HG02870 (cell line): ENCODE measurements around the gene ZNHIT2.
A peak's percentile ranks its signal among the peaks of the same experiment; 100 is the strongest.
"Not testable (repeated sequence)": the region's sequence is repeated elsewhere in the genome, so short reads cannot be mapped to it uniquely, and the experiment has no call there.

Experiments used
- ATAC-seq: cut with Tn5 transposase; IDR thresholded peaks from one replicate; pipeline ENCODE4 v1.9.1; 2021; ENCODE audit warnings: mild to moderate bottlenecking, moderate library complexity; ENCODE audit not compliant: unreplicated experiment

ZNHIT2 gene

DNA sequence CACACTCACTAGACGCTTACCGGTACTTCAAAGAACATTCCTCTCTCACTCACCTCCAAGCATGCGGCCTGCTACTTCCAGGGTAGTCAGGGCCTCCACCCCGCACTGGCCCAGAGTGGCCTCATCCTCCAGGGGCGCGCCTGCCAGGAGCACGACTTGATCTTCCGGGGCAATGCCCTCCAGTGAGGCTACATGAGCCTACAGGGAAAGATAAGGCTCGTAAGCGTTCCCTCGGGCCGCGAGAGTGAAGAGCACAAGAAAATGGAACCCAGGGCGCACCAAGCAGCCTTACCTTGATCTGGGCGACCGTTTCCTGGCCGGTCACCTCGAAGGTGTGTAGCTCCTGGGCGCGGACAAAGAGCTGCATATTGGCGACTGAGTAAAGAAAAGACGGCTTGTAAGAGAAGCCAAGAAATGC is 4.0 kb upstream of the ZNHIT2 start:
- ATAC-seq = no peak

DNA sequence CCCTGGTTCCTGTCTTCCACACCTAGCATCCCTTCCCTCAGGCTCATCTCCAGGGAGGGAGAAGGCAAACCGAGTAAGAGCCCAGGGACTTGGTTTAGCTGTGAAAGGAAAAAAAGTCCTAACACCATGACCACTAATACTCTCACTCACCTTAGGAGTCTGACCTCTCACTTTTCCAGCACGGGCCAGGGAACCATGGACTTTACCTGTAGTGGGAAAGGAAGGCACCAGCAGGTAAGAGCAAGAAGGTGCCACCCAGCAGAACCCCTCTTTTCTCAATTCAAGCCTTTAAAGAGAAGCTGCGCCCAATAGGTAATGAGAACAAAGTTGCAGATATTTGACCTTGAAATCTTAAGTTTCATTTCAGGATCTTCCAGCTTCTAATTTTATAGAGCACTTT is 3.3 kb upstream of the ZNHIT2 start:
- ATAC-seq = no peak

DNA sequence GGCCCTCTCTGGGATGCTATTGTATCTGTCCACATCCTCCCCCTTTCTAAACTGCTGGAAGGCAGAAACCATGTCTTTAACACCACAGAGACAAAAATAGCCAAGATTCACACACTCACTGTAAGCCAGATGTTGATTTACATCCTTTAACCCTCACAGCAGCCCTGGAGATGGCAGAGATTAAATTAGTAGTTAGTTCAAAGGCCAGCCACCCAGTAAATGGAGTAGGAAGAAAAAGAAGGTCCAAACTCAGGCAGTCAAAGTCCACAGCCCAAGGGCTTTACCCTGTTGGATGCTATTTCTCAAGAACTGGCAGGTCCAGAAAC is 2.1 kb upstream of the ZNHIT2 start:
- no peak for ATAC-seq

DNA sequence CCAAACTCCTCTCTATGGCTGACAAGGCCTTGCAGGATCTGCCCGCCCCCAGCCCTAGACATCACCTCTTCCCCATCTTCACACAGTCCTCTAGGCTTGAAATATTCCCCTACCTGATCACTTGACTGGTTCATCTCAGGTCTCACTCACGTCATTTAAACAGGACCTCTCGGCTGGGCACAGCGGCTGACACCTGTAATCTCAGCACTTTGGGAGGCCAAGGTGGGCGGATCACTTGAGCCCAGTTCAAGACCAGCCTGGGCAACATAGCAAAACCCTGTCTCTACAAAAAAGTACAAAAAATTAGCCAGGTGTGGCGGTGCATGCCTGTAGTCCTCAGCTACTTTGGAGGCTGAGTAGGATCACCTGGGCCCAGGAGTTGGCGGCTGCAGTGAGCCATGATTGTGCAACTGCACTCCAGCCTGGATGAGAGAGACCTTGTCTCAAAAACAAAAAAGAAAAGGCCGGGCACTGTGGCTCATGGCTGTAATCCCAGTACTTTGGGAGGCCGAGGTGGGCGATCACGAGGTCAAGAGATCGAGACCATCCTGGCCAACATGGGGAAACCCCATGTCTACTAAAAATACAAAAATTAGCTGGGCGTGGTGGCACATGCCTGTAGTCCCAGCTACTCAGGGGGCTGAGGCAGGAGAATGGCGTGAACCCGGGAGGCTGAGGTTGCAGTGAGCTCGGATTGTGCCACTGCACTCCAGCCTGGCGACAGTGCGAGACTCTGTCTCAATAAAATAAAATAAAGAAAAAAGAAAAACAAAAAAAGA is 1.6 kb upstream of the ZNHIT2 start:
- ATAC-seq = not testable (repeated sequence)

DNA sequence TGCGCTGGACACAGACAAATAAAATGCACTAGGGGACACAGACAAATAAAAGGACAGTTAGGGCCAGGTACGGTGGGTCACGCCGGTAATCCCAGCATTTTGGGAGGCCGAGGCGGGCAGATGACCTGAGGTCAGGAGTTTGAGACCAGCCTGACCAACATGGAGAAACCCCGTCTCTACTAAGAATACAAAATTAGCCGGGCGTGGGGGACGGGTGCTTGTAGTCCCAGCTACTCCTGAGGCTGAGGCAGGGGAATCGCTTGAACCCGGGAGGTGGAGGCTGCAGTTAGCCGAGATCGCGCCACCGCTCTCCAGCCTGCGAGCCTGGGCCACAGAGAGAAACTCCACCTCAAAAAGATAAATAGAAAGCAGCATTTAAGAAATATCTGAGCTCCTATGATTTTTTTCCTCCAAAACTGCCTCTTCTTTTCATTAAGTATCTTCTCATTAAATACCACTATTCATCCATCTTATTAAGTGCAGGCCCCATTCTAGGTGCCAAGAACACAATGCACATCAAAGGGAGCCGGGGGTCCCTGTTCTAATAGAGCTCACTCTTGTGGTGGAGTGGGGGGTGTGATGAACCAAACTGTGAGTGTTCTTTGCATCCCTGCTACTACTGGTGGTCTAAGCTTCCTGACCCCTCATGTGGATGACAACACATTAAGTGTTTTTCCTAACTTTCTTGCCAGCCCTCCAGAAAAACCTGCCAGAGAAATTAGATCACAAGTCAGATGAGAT is 766 bp upstream of the ZNHIT2 start:
- no peak for ATAC-seq

DNA sequence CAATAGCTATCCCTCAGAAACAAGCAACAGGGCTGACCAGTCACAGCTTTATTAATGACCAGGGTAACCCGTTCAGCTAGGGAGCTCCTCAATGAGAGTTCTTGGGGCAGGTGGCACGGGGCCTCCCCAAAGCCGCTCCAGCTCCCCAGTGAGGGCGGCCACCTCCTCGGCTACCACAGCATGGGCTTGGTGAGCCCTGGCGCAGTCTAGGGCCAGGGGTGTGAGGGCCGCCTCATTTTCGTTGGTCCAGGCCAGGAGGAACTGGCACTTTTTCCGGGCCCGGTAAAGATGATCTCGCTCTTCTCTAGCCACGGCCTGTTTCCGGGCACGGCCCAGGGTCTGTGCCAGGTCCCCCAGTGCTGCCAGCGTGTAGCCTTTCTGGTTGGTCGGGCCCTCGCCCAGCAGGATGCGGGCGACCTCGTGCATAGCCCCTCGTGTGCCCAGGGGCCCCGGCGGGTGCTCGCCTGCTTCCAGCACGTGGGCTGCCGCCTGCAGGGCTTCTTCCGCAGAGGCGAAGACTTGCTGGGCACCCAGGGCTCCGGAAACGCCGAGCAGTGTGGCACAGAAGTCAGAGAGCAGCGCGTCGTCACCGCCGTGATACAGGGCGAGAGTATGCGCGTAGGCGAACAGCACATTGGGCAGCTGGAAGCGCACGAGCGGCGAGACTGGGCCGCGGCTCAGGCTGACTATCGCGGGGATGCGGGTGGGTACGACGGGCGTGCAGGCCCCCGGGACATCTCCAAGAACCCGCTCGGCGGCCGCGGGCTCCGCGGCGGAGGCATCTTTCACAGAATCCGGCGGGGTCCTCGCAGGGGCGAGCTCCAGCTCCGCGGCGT is 913 bp downstream of the ZNHIT2 start:
- ATAC-seq = no peak

DNA sequence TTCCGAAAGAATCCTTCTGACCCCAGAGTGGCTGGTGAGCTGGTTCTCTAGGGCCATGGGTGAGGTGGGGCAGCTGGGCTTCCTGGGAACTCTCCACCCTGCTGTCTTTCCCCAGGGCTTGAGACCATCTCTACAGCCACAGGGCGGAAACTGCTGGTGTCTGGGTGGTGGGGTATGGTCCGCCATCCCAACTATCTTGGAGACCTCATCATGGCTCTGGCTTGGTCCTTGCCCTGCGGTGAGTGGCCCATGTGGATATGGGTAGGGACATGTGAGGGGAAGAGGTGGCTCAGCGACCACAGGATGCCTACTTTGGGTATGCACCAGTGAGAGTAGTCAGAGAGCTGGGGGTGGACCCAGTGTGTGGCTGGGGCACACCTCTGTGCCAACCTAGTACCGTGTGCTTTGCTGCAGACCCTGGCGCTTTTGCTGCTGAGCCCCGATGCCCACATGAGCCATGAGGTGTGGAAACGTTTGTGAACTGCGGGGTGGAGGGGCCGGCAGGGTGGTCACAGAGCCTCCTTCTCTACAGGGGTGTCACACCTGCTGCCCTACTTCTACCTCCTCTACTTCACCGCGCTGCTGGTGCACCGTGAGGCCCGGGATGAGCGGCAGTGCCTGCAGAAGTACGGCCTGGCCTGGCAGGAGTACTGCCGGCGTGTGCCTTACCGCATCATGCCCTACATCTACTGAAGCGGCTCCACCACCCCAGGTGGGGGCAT is 2.0 kb downstream of the ZNHIT2 start:
- no peak for ATAC-seq

DNA sequence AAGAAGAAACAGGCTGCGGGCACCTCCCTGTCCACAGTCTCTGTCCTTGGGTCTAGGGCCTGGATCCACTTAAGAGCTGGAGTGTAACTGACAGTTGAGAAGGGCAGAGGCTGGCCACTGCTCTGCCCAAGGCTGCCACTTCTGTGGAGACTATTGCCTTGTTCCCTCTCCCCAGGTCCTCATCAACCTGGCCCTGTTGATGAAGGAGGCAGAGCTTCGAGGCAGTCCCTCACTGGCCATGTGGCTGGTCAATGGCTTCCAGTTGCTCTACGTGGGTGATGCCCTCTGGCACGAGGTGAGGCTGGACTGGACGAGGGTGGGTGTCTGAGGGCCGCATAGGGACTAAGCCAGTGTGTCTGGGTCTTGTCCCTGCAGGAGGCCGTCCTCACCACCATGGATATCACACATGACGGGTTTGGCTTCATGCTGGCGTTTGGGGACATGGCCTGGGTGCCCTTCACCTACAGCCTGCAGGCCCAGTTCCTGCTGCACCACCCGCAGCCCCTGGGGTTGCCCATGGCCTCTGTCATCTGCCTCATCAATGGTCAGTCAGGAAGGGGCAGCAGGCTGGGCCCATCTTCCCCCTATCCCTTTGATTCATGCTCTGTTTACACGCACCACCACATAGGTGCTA is 2.8 kb downstream of the ZNHIT2 start:
- no peak for ATAC-seq

DNA sequence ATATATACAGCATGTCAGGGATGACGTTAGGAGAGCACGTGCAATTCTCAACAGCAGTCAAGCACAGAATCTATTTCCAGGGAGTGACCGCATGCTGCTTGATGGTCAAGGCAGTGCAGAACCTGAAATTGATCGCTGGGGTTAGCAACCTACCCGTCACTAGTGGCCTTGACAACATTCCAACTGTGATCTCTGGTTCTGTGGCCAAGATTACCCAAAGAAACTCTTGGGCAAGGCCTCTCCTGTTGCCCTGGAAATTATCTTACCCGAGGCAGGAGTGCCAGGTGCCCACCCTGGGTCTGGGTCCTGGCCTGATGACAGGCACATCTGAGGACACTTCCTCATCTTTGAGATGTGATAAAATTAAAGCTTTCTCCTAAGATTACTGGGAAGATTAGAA is 3.7 kb downstream of the ZNHIT2 start:
- no peak for ATAC-seq

DNA sequence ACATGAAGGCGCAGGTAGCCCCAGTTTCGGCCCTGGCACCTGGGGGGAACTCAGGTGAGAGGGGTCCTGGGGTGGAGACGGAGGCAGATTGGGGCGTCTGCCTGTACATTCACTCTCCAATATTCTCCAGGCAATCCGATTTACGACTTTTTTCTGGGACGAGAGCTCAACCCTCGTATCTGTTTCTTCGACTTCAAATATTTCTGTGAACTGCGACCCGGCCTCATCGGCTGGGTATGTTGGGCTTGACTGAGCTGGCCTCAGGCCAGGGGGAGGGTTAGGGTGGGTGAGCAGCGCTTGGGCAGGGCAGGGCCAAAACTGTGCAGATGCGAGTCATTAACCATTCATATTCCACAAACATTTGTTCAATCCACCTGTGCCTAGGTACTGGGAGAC is 4.1 kb downstream of the ZNHIT2 start:
- no peak for ATAC-seq

DNA sequence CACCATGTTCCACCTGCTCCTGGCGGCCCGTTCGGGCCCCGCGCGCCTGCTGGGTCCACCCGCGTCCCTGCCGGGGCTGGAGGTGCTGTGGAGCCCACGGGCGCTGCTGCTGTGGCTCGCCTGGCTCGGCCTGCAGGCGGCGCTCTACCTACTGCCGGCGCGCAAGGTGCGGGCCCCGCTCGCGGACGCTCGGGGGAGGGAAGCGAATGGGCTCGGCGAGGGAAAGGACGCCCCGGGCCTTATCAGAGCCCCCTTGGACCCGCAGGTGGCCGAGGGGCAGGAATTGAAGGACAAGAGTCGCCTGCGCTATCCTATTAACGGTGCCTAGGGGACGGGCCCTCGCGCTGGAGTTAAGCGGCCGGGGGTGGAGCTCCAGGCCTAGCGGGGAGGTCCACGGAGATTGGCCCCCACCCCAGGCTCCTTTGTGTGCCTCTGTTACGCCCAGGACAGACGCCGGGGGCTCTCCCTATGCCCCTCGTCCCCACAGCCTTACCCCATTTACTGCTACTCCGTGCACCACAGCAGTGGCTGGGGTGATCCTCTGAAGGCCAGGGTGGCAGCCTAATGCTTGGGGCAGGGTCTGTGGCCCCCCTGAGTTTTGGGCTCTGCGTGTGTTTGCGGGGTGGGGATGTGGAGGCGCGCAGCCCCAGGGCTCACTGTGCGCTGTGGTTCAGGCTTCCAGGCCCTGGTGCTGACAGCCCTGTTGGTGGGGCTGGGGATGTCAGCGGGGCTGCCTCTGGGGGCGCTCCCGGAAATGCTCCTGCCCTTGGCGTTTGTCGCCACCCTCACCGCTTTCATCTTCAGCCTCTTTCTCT is 4.7 kb downstream of the ZNHIT2 start:
- peak; percentile 32 for ATAC-seq

DNA sequence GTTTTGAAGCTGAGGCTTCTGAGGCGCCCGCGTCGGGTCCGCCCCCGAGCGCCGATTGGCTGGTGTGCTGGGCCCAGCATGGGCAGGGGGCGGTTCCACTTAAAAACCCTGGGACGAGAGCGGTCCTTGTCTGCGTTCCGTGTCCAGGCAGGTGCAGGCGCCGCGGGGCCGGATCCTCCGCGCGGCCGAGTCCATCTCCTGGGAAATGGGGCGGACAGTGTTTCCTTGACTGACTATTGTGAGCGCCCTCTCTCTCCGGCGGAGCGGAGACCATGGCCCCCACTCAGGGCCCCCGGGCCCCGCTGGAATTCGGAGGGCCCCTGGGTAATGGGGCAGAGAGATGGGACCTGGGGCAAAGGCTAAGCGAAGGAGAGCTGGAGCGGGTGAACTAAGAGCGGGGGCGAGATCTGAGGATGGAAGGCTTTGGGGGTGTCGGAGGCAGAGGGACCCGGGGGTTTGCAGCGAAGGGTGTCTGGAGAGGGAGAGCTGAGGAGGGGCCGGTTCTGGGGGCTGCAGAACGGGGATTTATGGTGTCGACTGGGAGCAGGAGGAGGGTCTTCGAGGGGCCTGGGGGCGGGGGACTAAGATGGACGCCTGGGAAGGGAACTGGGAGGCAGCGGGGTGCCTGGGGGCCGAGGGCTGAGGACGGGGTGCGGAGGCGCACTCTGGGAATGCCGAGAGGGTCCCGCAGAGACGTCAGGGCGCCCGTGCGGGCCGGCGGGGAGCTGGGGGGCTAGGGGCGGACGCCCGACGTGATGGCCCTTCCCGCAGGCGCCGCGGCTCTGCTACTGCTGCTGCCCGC is 5.6 kb downstream of the ZNHIT2 start, which contains the start of gene TM7SF2:
Gene TM7SF2 (plus strand): TSS at position 129 of the 802 bp plus-strand sequence. CDS start 144 bp downstream, at position 273.
- ATAC-seq = peak; percentile 53

DNA sequence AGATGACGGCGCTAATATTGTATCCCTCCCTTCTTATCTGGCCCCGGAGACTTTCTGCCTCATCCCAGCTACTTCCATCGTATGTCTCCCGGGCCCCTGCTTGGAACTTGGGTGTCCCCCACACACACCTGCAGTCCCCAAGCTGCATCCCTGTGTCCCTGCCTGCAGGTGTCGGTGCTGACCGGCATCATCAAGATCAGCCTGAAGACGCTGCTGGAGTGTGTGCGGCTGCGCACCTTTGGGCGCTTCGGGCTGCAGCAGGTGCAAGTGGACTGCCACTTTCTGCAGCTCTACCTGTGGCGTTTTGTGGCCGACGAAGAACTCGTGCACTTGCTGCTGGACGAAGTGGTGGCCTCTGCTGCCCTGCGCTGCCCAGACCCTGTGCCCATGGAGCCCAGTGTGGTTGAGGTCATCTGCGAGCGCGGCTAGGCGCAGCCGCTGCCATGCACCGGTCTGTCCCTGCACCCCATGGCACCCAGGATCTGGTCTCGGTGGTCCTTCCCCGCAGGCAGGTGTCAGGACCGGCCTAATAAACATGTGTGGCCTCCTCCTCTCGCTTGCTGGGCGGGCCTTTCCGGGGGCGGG is 6.2 kb downstream of the ZNHIT2 start:
- no peak for ATAC-seq

DNA sequence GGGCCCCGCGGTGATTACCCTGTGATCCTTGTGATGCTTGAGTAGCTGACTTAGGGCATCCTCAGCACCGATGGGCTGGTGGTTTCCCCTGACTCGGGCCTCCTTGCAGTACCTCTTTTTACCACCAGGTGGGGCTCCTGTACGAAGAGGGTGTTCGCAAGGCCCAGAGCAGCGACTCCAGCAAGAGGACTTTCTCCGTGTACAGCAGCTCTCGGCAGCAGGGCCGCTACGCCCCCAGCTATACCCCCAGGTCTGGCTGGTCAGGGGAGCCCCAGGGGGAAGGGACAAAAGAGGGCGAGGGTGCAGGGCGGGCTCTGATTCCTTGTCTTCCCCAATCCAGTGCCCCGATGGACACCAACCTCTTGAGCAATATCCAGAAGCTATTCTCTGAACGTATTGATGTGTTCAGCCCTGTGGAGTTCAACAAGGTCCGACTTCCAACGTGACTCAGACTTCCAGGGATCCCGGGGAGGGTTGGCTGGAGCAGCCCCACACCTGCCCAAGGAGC is 7.1 kb downstream of the ZNHIT2 start:
- no peak for ATAC-seq

DNA sequence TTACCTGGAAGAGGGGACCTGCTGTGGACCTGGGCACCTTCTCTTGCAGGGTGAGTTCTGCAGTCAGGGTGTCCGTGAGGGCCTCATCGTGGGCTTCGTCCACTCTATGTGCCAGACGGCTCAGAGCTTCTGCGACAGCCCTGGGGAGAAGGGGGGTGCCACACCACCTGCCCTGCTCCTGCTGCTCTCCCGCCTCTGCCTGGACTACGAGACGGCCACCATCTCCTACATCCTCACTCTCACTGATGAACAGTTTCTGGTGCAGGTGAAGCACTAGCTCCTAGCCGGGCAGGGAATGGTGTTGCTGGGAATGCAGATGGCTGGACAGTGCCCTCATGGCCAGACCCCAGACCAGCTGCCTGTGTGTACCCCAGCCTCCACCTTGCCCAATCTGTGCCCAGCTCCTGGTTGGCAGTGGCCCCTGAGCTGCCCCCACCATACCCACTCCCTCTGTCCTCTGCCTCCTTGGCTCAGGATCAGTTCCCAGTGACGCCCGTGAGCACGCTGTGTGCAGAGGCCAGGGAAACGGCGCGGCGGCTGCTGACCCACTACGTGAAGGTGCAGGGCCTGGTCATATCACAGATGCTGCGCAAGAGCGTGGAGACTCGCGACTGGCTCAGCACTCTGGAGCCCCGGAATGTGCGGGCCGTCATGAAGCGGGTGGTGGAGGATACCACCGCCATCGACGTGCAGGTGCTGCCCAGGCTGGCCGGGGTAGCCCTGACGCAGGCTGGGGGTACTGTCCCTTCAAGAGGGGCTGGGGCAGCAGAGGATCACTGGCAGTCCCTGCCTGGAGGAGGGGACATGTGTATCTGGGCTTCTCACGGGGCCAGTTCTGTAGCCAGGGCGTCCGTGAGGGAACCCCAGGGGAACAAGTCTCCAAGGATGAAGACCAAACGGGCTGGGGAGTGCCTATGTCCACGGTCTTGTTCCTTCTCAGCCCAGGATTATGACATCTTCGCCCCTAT is 8.0 kb downstream of the ZNHIT2 start:
- no peak for ATAC-seq

DNA sequence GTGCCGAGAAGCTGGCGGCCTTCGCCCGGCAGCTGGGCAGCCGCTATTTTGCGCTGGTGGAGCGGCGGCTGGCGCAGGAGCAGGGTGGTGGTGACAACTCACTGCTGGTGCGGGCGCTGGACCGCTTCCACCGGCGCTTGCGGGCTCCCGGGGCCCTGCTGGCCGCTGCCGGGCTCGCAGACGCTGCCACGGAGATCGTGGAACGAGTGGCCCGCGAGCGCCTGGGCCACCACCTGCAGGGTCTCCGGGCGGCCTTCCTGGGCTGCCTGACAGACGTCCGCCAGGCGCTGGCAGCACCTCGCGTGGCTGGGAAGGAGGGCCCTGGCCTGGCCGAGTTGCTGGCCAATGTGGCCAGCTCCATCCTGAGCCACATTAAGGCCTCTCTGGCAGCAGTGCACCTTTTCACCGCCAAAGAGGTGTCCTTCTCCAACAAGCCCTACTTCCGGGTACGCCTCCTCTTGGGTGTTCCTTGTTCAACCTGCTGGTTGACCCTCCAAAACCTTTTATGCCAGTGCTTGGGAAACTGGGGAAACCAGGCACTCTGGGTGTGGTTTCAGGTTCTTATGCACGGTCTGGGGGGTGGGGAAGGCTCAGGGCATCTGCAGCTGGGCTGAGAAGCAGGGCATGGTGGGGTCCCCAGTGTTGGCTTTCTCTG is 8.9 kb downstream of the ZNHIT2 start:
- ATAC-seq = no peak
